Loucy (cell line): ENCODE measurements around the gene AFF4.
"Not testable (repeated sequence)": the region's sequence is repeated elsewhere in the genome, so short reads cannot be mapped to it uniquely, and the experiment has no call there.

ENCODE experiments used
- H2AFZ ChIP-seq: fragments of 200-600 bp; sonication (generic); 2 replicates; pipeline ENCODE4 v1.6.0; 2016; ENCODE audit warnings: antibody characterized with exemption, mild to moderate bottlenecking, low read length, moderate library complexity
- H3F3A ChIP-seq: fragments of 200-600 bp; 2 replicates; pipeline ENCODE4 v1.6.0; 2016; ENCODE audit warnings: antibody characterized with exemption, low read depth, mild to moderate bottlenecking
- H3K27me3 ChIP-seq: fragments of 200-600 bp; sonication (generic); 2 replicates; pipeline ENCODE4 v1.6.1; 2014; ENCODE audit warnings: low read length, mild to moderate bottlenecking; ENCODE audit not compliant: insufficient read depth, poor library complexity, severe bottlenecking
- H3K36me3 ChIP-seq: fragments of 200-600 bp; sonication (generic); 2 replicates; pipeline ENCODE4 v1.6.1; 2016; ENCODE audit warnings: low read length; ENCODE audit not compliant: insufficient read depth
- H3K4me1 ChIP-seq: fragments of 200-600 bp; sonication (generic); 2 replicates; pipeline ENCODE4 v1.5.1; 2014; ENCODE audit warnings: low read length, mild to moderate bottlenecking; ENCODE audit not compliant: insufficient read depth, poor library complexity, severe bottlenecking
- H3K4me2 ChIP-seq: fragments of 200-600 bp; sonication (generic); 2 replicates; pipeline ENCODE4 v1.6.0; 2014; ENCODE audit warnings: antibody characterized with exemption, low read length, low read depth, mild to moderate bottlenecking; ENCODE audit not compliant: poor library complexity, severe bottlenecking
- H3K4me3 ChIP-seq: fragments of 200-600 bp; sonication (generic); 2 replicates; pipeline ENCODE4 v1.5.1; 2014; ENCODE audit warnings: low read length, mild to moderate bottlenecking, mixed read lengths; ENCODE audit not compliant: poor library complexity, severe bottlenecking
- H3K79me2 ChIP-seq: fragments of 200-600 bp; sonication (generic); 2 replicates; pipeline ENCODE4 v1.6.1; 2014; ENCODE audit warnings: low read length; ENCODE audit not compliant: insufficient read depth
- H3K9ac ChIP-seq: fragments of 200-600 bp; sonication (generic); 2 replicates; pipeline ENCODE4 v1.6.0; 2014; ENCODE audit warnings: mild to moderate bottlenecking, low read depth, low read length, moderate library complexity; ENCODE audit not compliant: poor library complexity, severe bottlenecking
- H3K9me2 ChIP-seq: fragments of 200-600 bp; sonication (generic); replicated peaks from 2 replicates; pipeline ENCODE4 v1.6.1; 2016; ENCODE audit warnings: low read depth, low read length, mixed read lengths
- H3K9me3 ChIP-seq: fragments of 200-600 bp; sonication (generic); 2 replicates; pipeline ENCODE4 v1.6.1; 2014; ENCODE audit warnings: mild to moderate bottlenecking, antibody characterized with exemption, low read length, low read depth; ENCODE audit not compliant: insufficient read depth
- H4K20me1 ChIP-seq: fragments of 200-600 bp; sonication (generic); 2 replicates; pipeline ENCODE4 v1.6.0; 2014; ENCODE audit warnings: antibody characterized with exemption, low read length, mild to moderate bottlenecking; ENCODE audit not compliant: insufficient read depth, poor library complexity, severe bottlenecking
- CTCF ChIP-seq: fragments of 200-600 bp; sonication (generic); conservative IDR thresholded peaks from 2 replicates; pipeline ENCODE4 v1.5.1; 2014; ENCODE audit warnings: mild to moderate bottlenecking, antibody characterized with exemption, low read length
- EZH2phosphoT487 ChIP-seq: fragments of 200-600 bp; IDR thresholded peaks from 2 replicates; pipeline ENCODE4 v1.6.1; 2018; ENCODE audit warnings: antibody characterized with exemption, mild to moderate bottlenecking, moderate library complexity, borderline replicate concordance

Gene AFF4

GRCh38 chr5:132856011-132856410 is 107.4 kb downstream of the AFF4 start:
- Histone ChIP-seq H3K27me3 (no peaks in the 10 kb centered on the region), H3K9me3 (no peaks in the 10 kb centered on the region), H3K36me3 (no peaks in the 10 kb centered on the region), H3K4me1 (peaks cover 6% of the 10 kb centered on the region), H3F3A (no peaks in the 10 kb centered on the region), H4K20me1 (no peaks in the 10 kb centered on the region), H2AFZ (no peak overlapping the region), H3K79me2 (no peaks in the 10 kb centered on the region), H3K9ac (no peak overlapping the region), H3K4me3 (no peak overlapping the region), H3K9me2 (no peaks in the 10 kb centered on the region), H3K4me2 (no peak overlapping the region)
- TF ChIP-seq EZH2phosphoT487 (no peak), CTCF (no peak)

- H3K4me3 ChIP-seq, H2AFZ ChIP-seq, H3K9ac ChIP-seq, H3K9me3 ChIP-seq, H3K79me2 ChIP-seq, H3K36me3 ChIP-seq, H3K9me2 ChIP-seq, H3K4me1 ChIP-seq, H3K4me2 ChIP-seq, H3F3A ChIP-seq, H3K27me3 ChIP-seq, H4K20me1 ChIP-seq: not testable (repeated sequence)
Measured at GRCh38 chr5:132854992-132855391, 108.4 kb downstream of the AFF4 start.

DNA sequence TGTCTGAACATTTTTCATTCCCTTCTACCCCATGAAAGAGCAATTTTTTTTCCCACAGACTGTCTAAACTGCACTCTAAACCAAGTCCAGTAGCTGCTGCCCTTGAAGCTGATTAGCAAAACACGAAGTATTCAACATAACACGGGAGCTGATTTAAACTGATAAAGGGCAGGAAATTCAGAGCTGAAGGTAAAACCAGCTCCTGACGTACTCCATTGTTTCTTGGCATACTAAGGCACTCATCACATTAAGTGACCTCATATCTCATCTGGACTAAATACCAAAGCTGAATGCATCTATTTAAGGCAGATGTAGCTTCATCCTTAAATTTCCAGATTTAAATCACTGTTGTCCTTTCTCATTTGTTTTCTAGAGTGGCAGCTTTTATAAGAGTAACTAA is 109.1 kb downstream of the AFF4 start:
- H3K27me3 ChIP-seq: no peaks in the 10 kb centered on the region
- no peak overlapping the region for H3K9ac ChIP-seq
- no peak overlapping the region for H3K4me2 ChIP-seq
- no peak overlapping the region for H3K4me3 ChIP-seq
- no peaks in the 10 kb centered on the region for H3K9me2 ChIP-seq
- H3K4me1 ChIP-seq: peaks cover 6% of the 10 kb centered on the region
- H3K9me3 ChIP-seq: no peaks in the 10 kb centered on the region
- H3F3A ChIP-seq: no peaks in the 10 kb centered on the region
- H4K20me1 ChIP-seq: no peaks in the 10 kb centered on the region
- TF ChIP-seq EZH2phosphoT487: no peak
- TF ChIP-seq CTCF: no peak
- no peaks in the 10 kb centered on the region for H3K79me2 ChIP-seq
- no peaks in the 10 kb centered on the region for H3K36me3 ChIP-seq
- no peak overlapping the region for H2AFZ ChIP-seq

DNA sequence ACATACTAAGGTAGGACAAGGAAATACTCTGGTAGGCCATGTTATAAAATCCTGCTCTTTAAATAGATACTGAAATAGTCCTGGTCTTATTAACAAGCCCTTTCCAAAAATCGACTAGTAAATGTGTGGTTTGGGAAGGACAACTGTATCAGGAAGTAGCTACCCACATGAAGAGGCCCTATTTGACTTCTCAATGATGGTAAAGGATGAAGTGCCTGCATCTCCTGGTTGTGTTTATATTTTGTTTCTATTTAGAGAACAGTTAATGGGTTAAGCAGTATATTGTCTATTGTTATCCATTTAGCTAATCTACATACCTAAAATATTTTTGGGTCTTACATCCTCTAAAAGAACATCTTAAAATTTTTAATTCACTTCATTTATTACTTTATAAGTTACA is 109.6 kb downstream of the AFF4 start:
- Histone ChIP-seq H3K4me2 (peak overlapping the region; percentile 24), H3K9ac (no peak overlapping the region), H2AFZ (0 out of 2 replicates have a peak overlapping the region, but pooled peaks have one; percentile 36), H3K4me1 (peaks cover 6% of the 10 kb centered on the region), H3K79me2 (no peaks in the 10 kb centered on the region), H3K9me3 (no peaks in the 10 kb centered on the region), H3K9me2 (no peaks in the 10 kb centered on the region), H4K20me1 (no peaks in the 10 kb centered on the region), H3F3A (no peaks in the 10 kb centered on the region), H3K27me3 (no peaks in the 10 kb centered on the region), H3K4me3 (no peak overlapping the region), H3K36me3 (no peaks in the 10 kb centered on the region)
- TF ChIP-seq EZH2phosphoT487 (no peak), CTCF (no peak)
